A549 treated with CpdA at 1 μM for 4 hours (cell line): ENCODE results near the gene ARRB1. TPM values are rescaled to one million over a fixed set of nuclear protein-coding genes. Genes with fewer than 3 reads are reported as not detected.

Source experiments
- total RNA-seq: library from RNA; stranded (reverse); fragments of 200-300 nt; extraction: Qiagen RNA extraction; gene quantifications from 5 replicates; pipeline ENCODE4 v1.2.3, GENCODE V29; 2022; ENCODE audit warnings: low read depth

ARRB1 gene
- total RNA-seq = 2.7 to 4.3 TPM (median 3.4 TPM) in 5 replicates

DNA sequence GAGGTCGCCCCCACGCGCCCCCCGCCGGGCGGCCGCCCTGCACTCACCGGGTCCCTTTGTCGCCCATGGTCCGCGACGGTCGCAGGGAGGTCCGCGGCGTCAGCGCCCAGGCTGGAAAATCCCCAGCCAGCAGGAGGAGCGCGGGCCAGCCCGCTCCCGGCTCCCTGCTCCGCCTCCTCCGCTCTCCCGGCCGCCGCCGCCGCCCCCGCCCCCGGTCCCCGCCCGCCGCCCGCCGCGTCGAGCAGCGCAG lies at the start of gene ARRB1:
Gene ARRB1, minus strand, starts transcription at position 121 of the 250 bp plus-strand sequence. Its CDS starts 54 bp downstream, at position 67.

DNA sequence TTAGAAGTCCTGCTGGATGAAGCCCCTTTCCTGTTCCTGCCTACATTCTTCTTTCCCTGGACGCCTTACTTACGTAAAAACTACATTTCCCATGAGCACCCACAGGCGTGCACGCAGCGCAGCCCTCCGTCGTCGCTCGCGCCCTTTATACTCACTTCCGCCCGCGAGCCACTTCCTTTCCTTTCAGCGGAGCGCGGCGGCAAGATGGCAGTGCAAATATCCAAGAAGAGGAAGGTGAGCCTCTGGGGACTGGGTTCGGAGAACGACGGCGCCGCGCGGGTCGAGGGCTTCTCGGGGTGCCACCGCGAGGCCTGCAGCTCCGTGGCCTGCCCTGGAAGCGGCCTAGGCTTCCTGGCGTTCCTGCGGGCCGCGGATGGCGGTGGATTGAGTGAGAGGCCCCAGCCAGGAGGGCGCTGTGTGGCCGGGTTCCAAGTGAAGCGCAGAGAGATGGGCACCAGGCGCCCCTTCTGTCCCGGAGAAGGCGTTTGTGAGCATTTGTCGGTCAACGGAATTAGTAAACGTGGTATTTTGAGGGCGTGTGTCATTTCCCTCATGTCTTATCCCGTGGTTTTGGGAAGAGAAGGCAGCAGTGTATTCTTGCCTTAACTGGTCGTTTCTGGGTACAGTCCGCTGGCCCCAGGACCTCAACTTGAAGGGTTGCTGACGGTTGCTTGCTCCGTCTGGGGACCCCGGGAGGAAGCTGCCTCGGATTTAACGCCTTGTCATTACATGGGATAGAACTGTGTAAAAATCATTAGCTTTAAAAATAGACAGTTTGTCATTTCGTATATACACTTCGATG lies 48.1 kb upstream of the ARRB1 start, which contains the start of gene RPS3:
Gene RPS3, plus strand, starts transcription at position 175 of the 802 bp plus-strand sequence. Its CDS starts 30 bp downstream, at position 205.

DNA sequence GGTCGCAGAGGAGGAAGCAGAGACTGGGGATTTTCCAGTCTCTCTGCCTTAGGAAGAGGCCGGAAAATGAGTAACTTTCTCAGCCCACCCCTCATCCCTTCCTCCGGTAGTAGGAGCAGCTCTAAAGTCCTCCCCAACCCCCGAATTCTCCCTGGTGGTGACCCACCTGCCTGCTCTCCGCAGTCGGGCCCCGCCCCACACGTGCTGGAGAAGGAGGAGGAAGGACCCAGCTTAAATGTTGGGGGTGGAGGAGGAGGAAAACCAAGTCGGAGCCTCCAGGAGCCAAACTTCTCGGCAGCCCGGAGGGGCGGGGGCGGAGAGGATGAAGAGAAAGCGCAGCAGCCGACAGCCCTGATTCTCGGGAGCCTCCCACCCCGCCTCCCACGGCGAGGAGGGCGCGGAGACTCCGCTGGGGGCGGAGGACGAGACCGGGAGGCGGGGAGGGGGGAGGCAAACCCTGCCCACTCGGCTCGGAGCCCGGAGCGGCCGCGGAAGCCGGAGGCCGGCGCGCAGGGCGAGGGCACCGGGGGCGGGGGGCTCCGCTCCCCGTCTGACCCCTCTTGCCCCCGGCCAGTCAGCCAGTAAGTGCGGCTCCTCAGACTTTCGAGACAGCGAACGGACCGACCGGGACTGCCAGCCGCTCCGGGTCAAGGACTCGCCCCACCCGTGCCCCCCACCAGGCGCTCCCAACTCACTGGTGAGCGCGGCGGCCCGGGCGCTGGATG lies 111.0 kb downstream of the ARRB1 start, which contains the start of gene TPBGL:
Gene TPBGL, plus strand, starts transcription at position 464 of the 725 bp plus-strand sequence. CDS start 276 bp downstream, outside the sequence.

Other genes with a start within 250 kb of the ARRB1 start
- 3.3 to 6.7 TPM (median 4.1 TPM) in 5 replicates for gene SLCO2B1, start 200.6 kb downstream of the ARRB1 start, total RNA-seq
- 0.15 to 0.35 TPM (median 0.20 TPM) in 5 replicates for gene TPBGL, start 110.9 kb downstream of the ARRB1 start, total RNA-seq
- 3,374 to 4,316 TPM (median 3,431 TPM) in 5 replicates for gene RPS3, start 47.9 kb upstream of the ARRB1 start, total RNA-seq
- 0.64 to 1.4 TPM (median 1.1 TPM) in 5 replicates for gene KLHL35, start 81.5 kb upstream of the ARRB1 start, total RNA-seq
- 8.1 to 13.4 TPM (median 11.2 TPM) in 5 replicates for gene GDPD5, start 174.3 kb upstream of the ARRB1 start, total RNA-seq
- gene SERPINH1, start 210.6 kb upstream of the ARRB1 start, total RNA-seq = 72.0 to 121 TPM (median 107 TPM) in 5 replicates